ENCODE measurements around the gene SIRT7. TPM values are rescaled to one million over a fixed set of nuclear protein-coding genes. Genes with fewer than 3 reads are reported as not detected.

Gene SIRT7
- total and polyA plus RNA-seq, 2 donors (not counting 1 experiment from before 2014, with no cell fraction given): 3.3 to 18.7 TPM

GRCh38 chr17:81900181-81900820, 17.7 kb downstream of the SIRT7 start:
- TF ChIP-seq EZH2 (IDR thresholded peaks at IDR 0.05; ENCODE audit: low read length, missing control alignments) (no peak), CTCF (conservative IDR thresholded peaks at IDR 0.05 in 1 of 2, IDR thresholded peaks at IDR 0.05 in 1 of 2; ENCODE audit: low read depth in 1 of 2, low read length in 2 of 2) (no peak)
- peaks cover 27% of the 10 kb centered on the region for H3K36me3 ChIP-seq (ENCODE audit: control insufficient read depth, insufficient read depth, low read length)

GRCh38 chr17:81899514-81900166, 18.3 kb downstream of the SIRT7 start:
- H3K9me3 ChIP-seq (ENCODE audit: control insufficient read depth, insufficient read depth, low read depth, low read length): no peaks in the 10 kb centered on the region
- H3K4me2 ChIP-seq (ENCODE audit: extremely low read depth, insufficient read depth, low read length): no peak overlapping the region
- no peak overlapping the region for H3K9ac ChIP-seq (ENCODE audit: insufficient read depth, low read length)
- no peaks in the 10 kb centered on the region for H3K27me3 ChIP-seq (ENCODE audit: control insufficient read depth, insufficient read depth, low read length)
- no peaks in the 10 kb centered on the region for H3K4me1 ChIP-seq (ENCODE audit: control insufficient read depth, extremely low read depth, insufficient read depth, low read length)
- no peak for DNase-seq (ENCODE audit: low read depth in 2 of 2)
- H3K79me2 ChIP-seq (ENCODE audit: control insufficient read depth, insufficient read depth, low read length): no peaks in the 10 kb centered on the region
- H3K36me3 ChIP-seq (ENCODE audit: control insufficient read depth, insufficient read depth, low read length): peaks cover 25% of the 10 kb centered on the region
- no peaks in the 10 kb centered on the region for H4K20me1 ChIP-seq (ENCODE audit: control insufficient read depth, extremely low read depth, insufficient read depth, low read length)
- no peak overlapping the region for H3K27ac ChIP-seq (ENCODE audit: insufficient read depth, low read length)
- no peak overlapping the region for H3K4me3 ChIP-seq (replicated peaks in 1 of 4; ENCODE audit: control extremely low read depth in 1 of 4, insufficient read depth in 1 of 4, low read depth in 3 of 4, low read length in 4 of 4)
- H2AFZ ChIP-seq (ENCODE audit: low read length): no peak overlapping the region
- TF ChIP-seq CTCF (conservative IDR thresholded peaks at IDR 0.05 in 1 of 2, IDR thresholded peaks at IDR 0.05 in 1 of 2; ENCODE audit: low read depth in 1 of 2, low read length in 2 of 2): no peak
- TF ChIP-seq EZH2 (IDR thresholded peaks at IDR 0.05; ENCODE audit: low read length, missing control alignments): no peak

More at GRCh38 chr17:81900181-81900820, 17.7 kb downstream of the SIRT7 start:
- no peak for DNase-seq (ENCODE audit: low read depth in 2 of 2)
- H3K4me3 ChIP-seq (replicated peaks in 1 of 4; ENCODE audit: control extremely low read depth in 1 of 4, insufficient read depth in 1 of 4, low read depth in 3 of 4, low read length in 4 of 4): no peak overlapping the region
- H2AFZ ChIP-seq (ENCODE audit: low read length): no peak overlapping the region
- H3K9me3 ChIP-seq (ENCODE audit: control insufficient read depth, insufficient read depth, low read depth, low read length): no peaks in the 10 kb centered on the region
- H3K27ac ChIP-seq (ENCODE audit: insufficient read depth, low read length): no peak overlapping the region
- no peak overlapping the region for H3K4me2 ChIP-seq (ENCODE audit: extremely low read depth, insufficient read depth, low read length)
- H3K79me2 ChIP-seq (ENCODE audit: control insufficient read depth, insufficient read depth, low read length): no peaks in the 10 kb centered on the region
- H4K20me1 ChIP-seq (ENCODE audit: control insufficient read depth, extremely low read depth, insufficient read depth, low read length): no peaks in the 10 kb centered on the region
- no peaks in the 10 kb centered on the region for H3K4me1 ChIP-seq (ENCODE audit: control insufficient read depth, extremely low read depth, insufficient read depth, low read length)
- no peak overlapping the region for H3K9ac ChIP-seq (ENCODE audit: insufficient read depth, low read length)
- H3K27me3 ChIP-seq (ENCODE audit: control insufficient read depth, insufficient read depth, low read length): no peaks in the 10 kb centered on the region

GRCh38 chr17:81898885-81899284, 19.1 kb downstream of the SIRT7 start:
- Histone ChIP-seq H3K27me3 (ENCODE audit: control insufficient read depth, insufficient read depth, low read length) (no peaks in the 10 kb centered on the region), H3K9ac (ENCODE audit: insufficient read depth, low read length) (no peak overlapping the region), H3K27ac (ENCODE audit: insufficient read depth, low read length) (no peak overlapping the region), H3K4me2 (ENCODE audit: extremely low read depth, insufficient read depth, low read length) (no peak overlapping the region), H3K79me2 (ENCODE audit: control insufficient read depth, insufficient read depth, low read length) (peaks cover 4% of the 10 kb centered on the region), H3K9me3 (ENCODE audit: control insufficient read depth, insufficient read depth, low read depth, low read length) (no peaks in the 10 kb centered on the region), H4K20me1 (ENCODE audit: control insufficient read depth, extremely low read depth, insufficient read depth, low read length) (no peaks in the 10 kb centered on the region), H2AFZ (ENCODE audit: low read length) (no peak overlapping the region), H3K4me3 (replicated peaks in 1 of 4; ENCODE audit: control extremely low read depth in 1 of 4, insufficient read depth in 1 of 4, low read depth in 3 of 4, low read length in 4 of 4) (no peak overlapping the region), H3K4me1 (ENCODE audit: control insufficient read depth, extremely low read depth, insufficient read depth, low read length) (no peaks in the 10 kb centered on the region), H3K36me3 (ENCODE audit: control insufficient read depth, insufficient read depth, low read length) (peaks cover 22% of the 10 kb centered on the region)
- TF ChIP-seq EZH2 (IDR thresholded peaks at IDR 0.05; ENCODE audit: low read length, missing control alignments): no peak
- no peak for TF ChIP-seq CTCF (conservative IDR thresholded peaks at IDR 0.05 in 1 of 2, IDR thresholded peaks at IDR 0.05 in 1 of 2; ENCODE audit: low read depth in 1 of 2, low read length in 2 of 2)
- no peak for DNase-seq (ENCODE audit: low read depth in 2 of 2)

All from fibroblast of lung (primary cell).